ACC112 (cell line): ENCODE results near the gene TENT5A.
A peak's percentile ranks its signal among the peaks of the same experiment; 100 is the strongest.

Experiments
- H2AFZ ChIP-seq: fragments of 200-600 bp; sonication (generic); one replicate; pipeline ENCODE4 v1.6.0; 2017; ENCODE audit warnings: antibody characterized with exemption, low read length; ENCODE audit not compliant: unreplicated experiment
- H3K27ac ChIP-seq: fragments of 200-600 bp; sonication (generic); 2 replicates; pipeline ENCODE4 v1.5.1; 2014; ENCODE audit warnings: low read depth, mild to moderate bottlenecking, antibody characterized with exemption, low read length, moderate library complexity
- H3K27me3 ChIP-seq: fragments of 200-600 bp; sonication (generic); 2 replicates; pipeline ENCODE4 v1.6.1; 2014; ENCODE audit warnings: mild to moderate bottlenecking, antibody characterized with exemption, low read length, moderate library complexity, mixed read lengths; ENCODE audit not compliant: insufficient read depth
- H3K36me3 ChIP-seq: fragments of 200-600 bp; sonication (generic); 2 replicates; pipeline ENCODE4 v1.6.1; 2016; ENCODE audit warnings: mild to moderate bottlenecking, antibody characterized with exemption, low read length, moderate library complexity, mixed read lengths; ENCODE audit not compliant: insufficient read depth
- H3K4me1 ChIP-seq: fragments of 200-600 bp; sonication (generic); one replicate; pipeline ENCODE4 v1.6.1; 2016; ENCODE audit warnings: low read length, mixed read lengths; ENCODE audit not compliant: insufficient read depth, unreplicated experiment, control insufficient read depth
- H3K4me3 ChIP-seq: fragments of 200-600 bp; sonication (generic); 2 replicates; pipeline ENCODE4 v1.5.1; 2014; ENCODE audit warnings: mild to moderate bottlenecking, low read depth, low read length
- H3K79me2 ChIP-seq: fragments of 200-600 bp; sonication (generic); one replicate; pipeline ENCODE4 v1.6.0; 2016; ENCODE audit warnings: low read length; ENCODE audit not compliant: control insufficient read depth, unreplicated experiment, insufficient read depth

TENT5A gene

GRCh38 chr6:81761197-81761596 lies 8.7 kb upstream of the TENT5A start:
- no peaks in the 10 kb centered on the region for H3K27me3 ChIP-seq
- H2AFZ ChIP-seq = no peak overlapping the region
- peak overlapping the region; percentile 54 for H3K27ac ChIP-seq
- no peaks in the 10 kb centered on the region for H3K36me3 ChIP-seq
- H3K4me1 ChIP-seq = peaks cover 31% of the 10 kb centered on the region
- H3K4me3 ChIP-seq = no peak overlapping the region; the same call in 1 of the 2 replicates
- H3K79me2 ChIP-seq = no peaks in the 10 kb centered on the region

GRCh38 chr6:81759782-81760181 lies 7.3 kb upstream of the TENT5A start:
- Histone ChIP-seq H3K4me1 (peaks cover 26% of the 10 kb centered on the region), H3K27ac (no peak overlapping the region)

GRCh38 chr6:81758221-81758620 lies 5.7 kb upstream of the TENT5A start:
- H3K36me3 ChIP-seq = no peaks in the 10 kb centered on the region
- no peak overlapping the region for H3K4me3 ChIP-seq
- no peak overlapping the region for H3K27ac ChIP-seq
- no peaks in the 10 kb centered on the region for H3K79me2 ChIP-seq
- peaks cover 32% of the 10 kb centered on the region for H3K4me1 ChIP-seq
- no peaks in the 10 kb centered on the region for H3K27me3 ChIP-seq
- H2AFZ ChIP-seq = no peak overlapping the region

More at GRCh38 chr6:81759782-81760181, 7.3 kb upstream of the TENT5A start:
- H3K36me3 ChIP-seq = no peaks in the 10 kb centered on the region
- no peak overlapping the region for H3K4me3 ChIP-seq
- no peaks in the 10 kb centered on the region for H3K27me3 ChIP-seq
- no peak overlapping the region for H2AFZ ChIP-seq
- H3K79me2 ChIP-seq = no peaks in the 10 kb centered on the region

GRCh38 chr6:81756690-81757089 lies 4.2 kb upstream of the TENT5A start:
- Histone ChIP-seq H2AFZ (no peak overlapping the region), H3K4me3 (no peak overlapping the region), H3K36me3 (no peaks in the 10 kb centered on the region), H3K27ac (no peak overlapping the region), H3K27me3 (no peaks in the 10 kb centered on the region), H3K4me1 (peaks cover 22% of the 10 kb centered on the region), H3K79me2 (peaks cover 8% of the 10 kb centered on the region)

- no peaks in the 10 kb centered on the region for H3K27me3 ChIP-seq
- H3K27ac ChIP-seq = no peak overlapping the region
- H3K36me3 ChIP-seq = no peaks in the 10 kb centered on the region
- no peak overlapping the region for H3K4me3 ChIP-seq
- H3K4me1 ChIP-seq = peaks cover 11% of the 10 kb centered on the region
- no peak overlapping the region for H2AFZ ChIP-seq
- peaks cover 19% of the 10 kb centered on the region for H3K79me2 ChIP-seq
These were observed 3.1 kb upstream of the TENT5A start for GRCh38 chr6:81755551-81755950.

- Histone ChIP-seq H3K4me3 (no peak overlapping the region), H2AFZ (no peak overlapping the region), H3K27ac (no peak overlapping the region), H3K4me1 (peaks cover 9% of the 10 kb centered on the region), H3K36me3 (peaks cover 2% of the 10 kb centered on the region; the same call in 1 of the 2 replicates), H3K27me3 (no peaks in the 10 kb centered on the region), H3K79me2 (peaks cover 26% of the 10 kb centered on the region)
These were observed 2.4 kb upstream of the TENT5A start for GRCh38 chr6:81754906-81755305.

GRCh38 chr6:81753711-81754577 lies 1.5 kb upstream of the TENT5A start:
- H3K36me3 ChIP-seq = peaks cover 12% of the 10 kb centered on the region
- peaks cover 15% of the 10 kb centered on the region for H3K4me1 ChIP-seq
- peak overlapping the region; percentile 58 for H2AFZ ChIP-seq
- H3K27ac ChIP-seq = peak overlapping the region; percentile 96
- H3K4me3 ChIP-seq = peak overlapping the region; percentile 99
- H3K79me2 ChIP-seq = peaks cover 35% of the 10 kb centered on the region
- no peaks in the 10 kb centered on the region for H3K27me3 ChIP-seq

GRCh38 chr6:81752921-81753710 lies 635 bp upstream of the TENT5A start:
- Histone ChIP-seq H3K4me1 (peaks cover 20% of the 10 kb centered on the region), H2AFZ (peak overlapping the region; percentile 64), H3K27me3 (no peaks in the 10 kb centered on the region), H3K36me3 (peaks cover 20% of the 10 kb centered on the region), H3K27ac (peak overlapping the region; percentile 96), H3K79me2 (peaks cover 40% of the 10 kb centered on the region), H3K4me3 (peak overlapping the region; percentile 99)

GRCh38 chr6:81751388-81752083 lies 945 bp downstream of the TENT5A start:
- H3K27ac ChIP-seq = peak overlapping the region; percentile 96
- peak overlapping the region; percentile 59 for H2AFZ ChIP-seq
- peaks cover 51% of the 10 kb centered on the region for H3K79me2 ChIP-seq

GRCh38 chr6:81750681-81751387 lies 1.6 kb downstream of the TENT5A start:
- peak overlapping the region; percentile 96 for H3K27ac ChIP-seq
- peaks cover 20% of the 10 kb centered on the region for H3K4me1 ChIP-seq
- peak overlapping the region; percentile 99 for H3K4me3 ChIP-seq
- no peak overlapping the region for H2AFZ ChIP-seq
- no peaks in the 10 kb centered on the region for H3K27me3 ChIP-seq
- peaks cover 56% of the 10 kb centered on the region for H3K79me2 ChIP-seq
- peaks cover 40% of the 10 kb centered on the region for H3K36me3 ChIP-seq

More at GRCh38 chr6:81751388-81752083, 945 bp downstream of the TENT5A start:
- Histone ChIP-seq H3K4me3 (peak overlapping the region; percentile 99), H3K4me1 (peaks cover 20% of the 10 kb centered on the region), H3K27me3 (no peaks in the 10 kb centered on the region), H3K36me3 (peaks cover 33% of the 10 kb centered on the region)
